T-helper 1 cell treated with Interleukin-12 subunit alpha and Interleukin-12 subunit beta and Interleukin-4 antibody, amounts not matched to agents 30 μg/mL and 1 μg/mL, for 36 hours (primary cell): ENCODE results near the gene NBAS.
"Not testable (repeated sequence)": the region's sequence is repeated elsewhere in the genome, so short reads cannot be mapped to it uniquely, and the experiment has no call there.

Source experiments
- H3K27ac Mint-ChIP-seq: one replicate; pipeline ENCODE4 v1.8.0; 2021; ENCODE audit warnings: mild to moderate bottlenecking, mixed read lengths
- H3K27me3 Mint-ChIP-seq: one replicate; pipeline ENCODE4 v1.8.0; 2021; ENCODE audit warnings: low read depth, mixed read lengths
- H3K36me3 Mint-ChIP-seq: one replicate; pipeline ENCODE4 v1.8.0; 2021; ENCODE audit warnings: low read depth, mixed read lengths
- H3K4me1 Mint-ChIP-seq: one replicate; pipeline ENCODE4 v1.8.0; 2021; ENCODE audit warnings: low read depth, mixed read lengths
- H3K4me3 Mint-ChIP-seq: one replicate; pipeline ENCODE4 v1.8.0; 2021; ENCODE audit warnings: mild to moderate bottlenecking, moderate library complexity, mixed read lengths
- H3K9me3 Mint-ChIP-seq: one replicate; pipeline ENCODE4 v1.8.0; 2021; ENCODE audit warnings: mixed read lengths

Gene NBAS

GRCh38 chr2:15458277-15458676 is 102.9 kb downstream of the NBAS start:
- Mint-ChIP-seq H3K9me3 (no peaks in the 10 kb centered on the region), H3K4me1 (no peaks in the 10 kb centered on the region), H3K4me3 (no peak overlapping the region), H3K36me3 (peaks cover 11% of the 10 kb centered on the region), H3K27me3 (no peaks in the 10 kb centered on the region), H3K27ac (no peak overlapping the region)

- Mint-ChIP-seq H3K4me1 (no peaks in the 10 kb centered on the region), H3K9me3 (no peaks in the 10 kb centered on the region), H3K36me3 (peaks cover 12% of the 10 kb centered on the region), H3K4me3 (no peak overlapping the region), H3K27ac (no peak overlapping the region), H3K27me3 (no peaks in the 10 kb centered on the region)
These were observed 103.3 kb downstream of the NBAS start for GRCh38 chr2:15457868-15458267.

GRCh38 chr2:15456352-15456751 is 104.8 kb downstream of the NBAS start:
- Mint-ChIP-seq H3K27ac (no peak overlapping the region), H3K4me3 (no peak overlapping the region), H3K9me3 (no peaks in the 10 kb centered on the region), H3K27me3 (no peaks in the 10 kb centered on the region), H3K36me3 (peaks cover 19% of the 10 kb centered on the region), H3K4me1 (no peaks in the 10 kb centered on the region)

GRCh38 chr2:15450808-15451207 is 110.3 kb downstream of the NBAS start:
- peaks cover 5% of the 10 kb centered on the region for H3K9me3 Mint-ChIP-seq
- H3K36me3 Mint-ChIP-seq, result peaks cover 19% of the 10 kb centered on the region
- no peaks in the 10 kb centered on the region for H3K27me3 Mint-ChIP-seq
- no peak overlapping the region for H3K27ac Mint-ChIP-seq
- H3K4me1 Mint-ChIP-seq, result no peaks in the 10 kb centered on the region
- no peak overlapping the region for H3K4me3 Mint-ChIP-seq

GRCh38 chr2:15449556-15450236 is 111.4 kb downstream of the NBAS start:
- Mint-ChIP-seq H3K36me3 (peaks cover 22% of the 10 kb centered on the region), H3K27me3 (no peaks in the 10 kb centered on the region), H3K4me1 (no peaks in the 10 kb centered on the region), H3K4me3 (no peak overlapping the region), H3K27ac (no peak overlapping the region), H3K9me3 (peaks cover 8% of the 10 kb centered on the region)

- Mint-ChIP-seq H3K4me1 (no peaks in the 10 kb centered on the region), H3K9me3 (peaks cover 8% of the 10 kb centered on the region), H3K27me3 (no peaks in the 10 kb centered on the region), H3K27ac (no peak overlapping the region), H3K36me3 (peaks cover 22% of the 10 kb centered on the region), H3K4me3 (no peak overlapping the region)
These were observed 112.8 kb downstream of the NBAS start for GRCh38 chr2:15448250-15448839.

GRCh38 chr2:15447381-15447780 is 113.8 kb downstream of the NBAS start:
- Mint-ChIP-seq H3K4me1 (no peaks in the 10 kb centered on the region), H3K27ac (no peak overlapping the region), H3K27me3 (no peaks in the 10 kb centered on the region), H3K4me3 (no peak overlapping the region), H3K36me3 (peaks cover 16% of the 10 kb centered on the region), H3K9me3 (peaks cover 8% of the 10 kb centered on the region)

- H3K27me3 Mint-ChIP-seq, result no peaks in the 10 kb centered on the region
- peaks cover 8% of the 10 kb centered on the region for H3K9me3 Mint-ChIP-seq
- peaks cover 17% of the 10 kb centered on the region for H3K36me3 Mint-ChIP-seq
- H3K27ac Mint-ChIP-seq, result no peak overlapping the region
- no peak overlapping the region for H3K4me3 Mint-ChIP-seq
- no peaks in the 10 kb centered on the region for H3K4me1 Mint-ChIP-seq
These were observed 114.2 kb downstream of the NBAS start for GRCh38 chr2:15446961-15447360.

GRCh38 chr2:15445891-15446562 is 115.1 kb downstream of the NBAS start:
- peaks cover 14% of the 10 kb centered on the region for H3K36me3 Mint-ChIP-seq
- no peaks in the 10 kb centered on the region for H3K27me3 Mint-ChIP-seq
- H3K9me3 Mint-ChIP-seq, result peaks cover 8% of the 10 kb centered on the region
- H3K4me1 Mint-ChIP-seq, result no peaks in the 10 kb centered on the region
- H3K4me3 Mint-ChIP-seq, result no peak overlapping the region
- no peak overlapping the region for H3K27ac Mint-ChIP-seq

GRCh38 chr2:15439768-15440524 is 121.2 kb downstream of the NBAS start:
- H3K4me1 Mint-ChIP-seq, H3K4me3 Mint-ChIP-seq, H3K9me3 Mint-ChIP-seq, H3K36me3 Mint-ChIP-seq, H3K27me3 Mint-ChIP-seq, H3K27ac Mint-ChIP-seq: not testable (repeated sequence)

- not testable (repeated sequence) for H3K4me1 Mint-ChIP-seq, H3K27me3 Mint-ChIP-seq, H3K27ac Mint-ChIP-seq, H3K9me3 Mint-ChIP-seq, H3K36me3 Mint-ChIP-seq, H3K4me3 Mint-ChIP-seq
These were observed 121.8 kb downstream of the NBAS start for GRCh38 chr2:15439366-15439765.

GRCh38 chr2:15436195-15436594 is 124.9 kb downstream of the NBAS start:
- no peak overlapping the region for H3K4me3 Mint-ChIP-seq
- no peak overlapping the region for H3K27ac Mint-ChIP-seq
- peaks cover 3% of the 10 kb centered on the region for H3K4me1 Mint-ChIP-seq
- no peaks in the 10 kb centered on the region for H3K27me3 Mint-ChIP-seq
- H3K36me3 Mint-ChIP-seq, result peaks cover 5% of the 10 kb centered on the region
- H3K9me3 Mint-ChIP-seq, result no peaks in the 10 kb centered on the region

GRCh38 chr2:15435474-15435873 is 125.7 kb downstream of the NBAS start:
- no peak overlapping the region for H3K4me3 Mint-ChIP-seq
- H3K27ac Mint-ChIP-seq, result no peak overlapping the region
- H3K9me3 Mint-ChIP-seq, result no peaks in the 10 kb centered on the region
- peaks cover 5% of the 10 kb centered on the region for H3K36me3 Mint-ChIP-seq
- H3K27me3 Mint-ChIP-seq, result no peaks in the 10 kb centered on the region
- peaks cover 3% of the 10 kb centered on the region for H3K4me1 Mint-ChIP-seq

GRCh38 chr2:15432642-15433256 is 128.4 kb downstream of the NBAS start:
- Mint-ChIP-seq H3K36me3 (no peaks in the 10 kb centered on the region), H3K4me3 (no peak overlapping the region), H3K27me3 (no peaks in the 10 kb centered on the region), H3K27ac (no peak overlapping the region), H3K9me3 (no peaks in the 10 kb centered on the region), H3K4me1 (no peaks in the 10 kb centered on the region)
